HEK293 (cell line): ENCODE results near the gene MCEMP1.

Experiments used
- HOXC10 ChIP-seq: sonication (generic); formaldehyde crosslinking; IDR thresholded peaks from 2 replicates; pipeline ENCODE4 v1.8.1; 2023; ENCODE audit warnings: mild to moderate bottlenecking, missing genetic modification reagents
- KLF16 ChIP-seq: fragments of 450-650 bp; formaldehyde crosslinking; IDR thresholded peaks from 2 replicates; pipeline ENCODE4 v1.5.1; 2017; ENCODE audit warnings: missing biosample characterization, missing genetic modification characterization
- REPIN1 ChIP-seq: fragments of 450-650 bp; formaldehyde crosslinking; IDR thresholded peaks from 2 replicates; pipeline ENCODE4 v1.5.1; 2017; ENCODE audit warnings: missing biosample characterization, missing genetic modification characterization, low read depth
- ZFP3 ChIP-seq: fragments of 450-650 bp; formaldehyde crosslinking; IDR thresholded peaks from 2 replicates; pipeline ENCODE4 v1.5.1; 2016; ENCODE audit warnings: low read depth, missing biosample characterization, missing genetic modification characterization
- ZNF274 ChIP-seq, 2 experiments: fragments of 200-500 bp in 1 of 2; fragments of 450-650 bp in 1 of 2; sonication (Bioruptor generic) in 1 of 2; formaldehyde crosslinking in 1 of 2; IDR thresholded peaks; 2 replicates each; pipeline versions ENCODE4 v1.5.1 to v1.6.1; 2014 to 2016; ENCODE audit warnings: borderline replicate concordance in 1 of 2, inconsistent platforms in 1 of 2, low read length in 1 of 2, missing biosample characterization in 1 of 2, missing genetic modification characterization in 1 of 2
- ZNF292 ChIP-seq: fragments of 450-650 bp; formaldehyde crosslinking; IDR thresholded peaks from 2 replicates; pipeline ENCODE4 v1.5.1; 2016; ENCODE audit warnings: low read depth, missing biosample characterization, missing genetic modification characterization, borderline replicate concordance
- ZNF707 ChIP-seq: fragments of 450-650 bp; formaldehyde crosslinking; IDR thresholded peaks from 2 replicates; pipeline ENCODE4 v1.5.1; 2016; ENCODE audit warnings: missing biosample characterization, missing genetic modification characterization
- ZNF843 ChIP-seq: fragments of 450-650 bp; formaldehyde crosslinking; IDR thresholded peaks from 2 replicates; pipeline ENCODE4 v1.5.1; 2016; ENCODE audit warnings: missing biosample characterization, missing genetic modification characterization
- TF ChIP-seq, protein P1 (sequence below): fragments of 450-650 bp; formaldehyde crosslinking; IDR thresholded peaks from 2 replicates; pipeline ENCODE4 v1.5.1; 2016; ENCODE audit warnings: missing biosample characterization, missing genetic modification characterization
- TF ChIP-seq, protein P2 (sequence below): fragments of 450-650 bp; formaldehyde crosslinking; IDR thresholded peaks from 2 replicates; pipeline ENCODE4 v1.5.1; 2016; ENCODE audit warnings: missing biosample characterization, missing genetic modification characterization
- TF ChIP-seq, protein P3 (sequence below): fragments of 450-650 bp; formaldehyde crosslinking; IDR thresholded peaks from 2 replicates; pipeline ENCODE4 v1.5.1; 2016; ENCODE audit warnings: missing biosample characterization, missing genetic modification characterization

DNA sequence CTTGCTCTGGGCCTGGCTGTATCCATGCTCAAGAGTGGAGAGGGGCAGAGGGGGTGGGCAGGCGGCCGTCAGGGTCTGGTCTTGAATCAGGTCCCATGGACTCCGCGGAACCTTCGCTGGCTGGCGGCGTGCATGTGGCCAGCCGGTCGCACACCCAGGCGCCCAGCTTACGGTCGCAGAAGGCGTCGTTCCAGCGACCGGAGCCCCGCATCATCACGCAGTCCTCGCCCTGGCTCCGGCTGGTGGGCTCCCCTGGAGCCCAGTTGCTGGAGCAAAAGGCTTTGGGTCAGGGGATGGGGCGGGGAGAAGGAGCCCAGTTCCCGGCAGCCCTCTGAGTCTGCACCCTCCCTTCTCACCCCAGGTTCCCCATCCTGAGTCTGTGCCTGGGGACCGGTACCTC lies 12.3 kb downstream of the MCEMP1 start:
- TF ChIP-seq ZNF707 (tag by site-specific recombination), result no peak
- no peak for TF ChIP-seq KLF16
- TF ChIP-seq, protein P1, sequence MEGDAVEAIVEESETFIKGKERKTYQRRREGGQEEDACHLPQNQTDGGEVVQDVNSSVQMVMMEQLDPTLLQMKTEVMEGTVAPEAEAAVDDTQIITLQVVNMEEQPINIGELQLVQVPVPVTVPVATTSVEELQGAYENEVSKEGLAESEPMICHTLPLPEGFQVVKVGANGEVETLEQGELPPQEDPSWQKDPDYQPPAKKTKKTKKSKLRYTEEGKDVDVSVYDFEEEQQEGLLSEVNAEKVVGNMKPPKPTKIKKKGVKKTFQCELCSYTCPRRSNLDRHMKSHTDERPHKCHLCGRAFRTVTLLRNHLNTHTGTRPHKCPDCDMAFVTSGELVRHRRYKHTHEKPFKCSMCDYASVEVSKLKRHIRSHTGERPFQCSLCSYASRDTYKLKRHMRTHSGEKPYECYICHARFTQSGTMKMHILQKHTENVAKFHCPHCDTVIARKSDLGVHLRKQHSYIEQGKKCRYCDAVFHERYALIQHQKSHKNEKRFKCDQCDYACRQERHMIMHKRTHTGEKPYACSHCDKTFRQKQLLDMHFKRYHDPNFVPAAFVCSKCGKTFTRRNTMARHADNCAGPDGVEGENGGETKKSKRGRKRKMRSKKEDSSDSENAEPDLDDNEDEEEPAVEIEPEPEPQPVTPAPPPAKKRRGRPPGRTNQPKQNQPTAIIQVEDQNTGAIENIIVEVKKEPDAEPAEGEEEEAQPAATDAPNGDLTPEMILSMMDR (tag by site-specific recombination), result no peak
- TF ChIP-seq HOXC10 (CRISPR knock-in tag), result no peak
- TF ChIP-seq ZFP3 (tag by site-specific recombination), result no peak
- TF ChIP-seq, protein P2, sequence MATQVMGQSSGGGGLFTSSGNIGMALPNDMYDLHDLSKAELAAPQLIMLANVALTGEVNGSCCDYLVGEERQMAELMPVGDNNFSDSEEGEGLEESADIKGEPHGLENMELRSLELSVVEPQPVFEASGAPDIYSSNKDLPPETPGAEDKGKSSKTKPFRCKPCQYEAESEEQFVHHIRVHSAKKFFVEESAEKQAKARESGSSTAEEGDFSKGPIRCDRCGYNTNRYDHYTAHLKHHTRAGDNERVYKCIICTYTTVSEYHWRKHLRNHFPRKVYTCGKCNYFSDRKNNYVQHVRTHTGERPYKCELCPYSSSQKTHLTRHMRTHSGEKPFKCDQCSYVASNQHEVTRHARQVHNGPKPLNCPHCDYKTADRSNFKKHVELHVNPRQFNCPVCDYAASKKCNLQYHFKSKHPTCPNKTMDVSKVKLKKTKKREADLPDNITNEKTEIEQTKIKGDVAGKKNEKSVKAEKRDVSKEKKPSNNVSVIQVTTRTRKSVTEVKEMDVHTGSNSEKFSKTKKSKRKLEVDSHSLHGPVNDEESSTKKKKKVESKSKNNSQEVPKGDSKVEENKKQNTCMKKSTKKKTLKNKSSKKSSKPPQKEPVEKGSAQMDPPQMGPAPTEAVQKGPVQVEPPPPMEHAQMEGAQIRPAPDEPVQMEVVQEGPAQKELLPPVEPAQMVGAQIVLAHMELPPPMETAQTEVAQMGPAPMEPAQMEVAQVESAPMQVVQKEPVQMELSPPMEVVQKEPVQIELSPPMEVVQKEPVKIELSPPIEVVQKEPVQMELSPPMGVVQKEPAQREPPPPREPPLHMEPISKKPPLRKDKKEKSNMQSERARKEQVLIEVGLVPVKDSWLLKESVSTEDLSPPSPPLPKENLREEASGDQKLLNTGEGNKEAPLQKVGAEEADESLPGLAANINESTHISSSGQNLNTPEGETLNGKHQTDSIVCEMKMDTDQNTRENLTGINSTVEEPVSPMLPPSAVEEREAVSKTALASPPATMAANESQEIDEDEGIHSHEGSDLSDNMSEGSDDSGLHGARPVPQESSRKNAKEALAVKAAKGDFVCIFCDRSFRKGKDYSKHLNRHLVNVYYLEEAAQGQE (tag by site-specific recombination), result no peak
- TF ChIP-seq REPIN1 (tag by site-specific recombination), result no peak
- TF ChIP-seq, protein P3, sequence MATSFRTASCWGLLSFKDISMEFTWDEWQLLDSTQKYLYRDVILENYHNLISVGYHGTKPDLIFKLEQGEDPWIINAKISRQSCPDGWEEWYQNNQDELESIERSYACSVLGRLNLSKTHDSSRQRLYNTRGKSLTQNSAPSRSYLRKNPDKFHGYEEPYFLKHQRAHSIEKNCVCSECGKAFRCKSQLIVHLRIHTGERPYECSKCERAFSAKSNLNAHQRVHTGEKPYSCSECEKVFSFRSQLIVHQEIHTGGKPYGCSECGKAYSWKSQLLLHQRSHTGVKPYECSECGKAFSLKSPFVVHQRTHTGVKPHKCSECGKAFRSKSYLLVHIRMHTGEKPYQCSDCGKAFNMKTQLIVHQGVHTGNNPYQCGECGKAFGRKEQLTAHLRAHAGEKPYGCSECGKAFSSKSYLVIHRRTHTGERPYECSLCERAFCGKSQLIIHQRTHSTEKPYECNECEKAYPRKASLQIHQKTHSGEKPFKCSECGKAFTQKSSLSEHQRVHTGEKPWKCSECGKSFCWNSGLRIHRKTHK (tag by site-specific recombination), result no peak
- TF ChIP-seq ZNF843 (tag by site-specific recombination), result no peak
- no peak for TF ChIP-seq ZNF274 (IDR thresholded peaks at IDR 0.05; ENCODE audit: low read length)
- TF ChIP-seq ZNF274 (tag by site-specific recombination; IDR thresholded peaks at IDR 0.05; ENCODE audit: borderline replicate concordance), result no peak
- no peak for TF ChIP-seq ZNF292 (tag by site-specific recombination)
